Vagina (tissue), 2 donors: ENCODE data around the gene PSMB7.

ENCODE experiments used
- CTCF ChIP-seq, 3 experiments: fragments of 450-650 bp in 2 of 3; fragments of 200-600 bp in 1 of 3; sonication (generic) in 1 of 3; IDR thresholded peaks; one replicate each; pipeline ENCODE4 v1.5.1; 2017 to 2019; ENCODE audit warnings: antibody characterized with exemption in 3 of 3, mild to moderate bottlenecking in 2 of 3, moderate library complexity in 2 of 3
- POLR2A ChIP-seq, 2 donors: fragments of 450-650 bp; IDR thresholded peaks; one replicate each; pipeline ENCODE4 v1.6.1; 2017; ENCODE audit warnings: antibody characterized with exemption in 2 of 2, mild to moderate bottlenecking in 2 of 2, moderate library complexity in 2 of 2
- POLR2AphosphoS5 ChIP-seq, 2 donors: sonication (generic); formaldehyde crosslinking; IDR thresholded peaks; one replicate each; pipeline ENCODE4 v1.9.0; 2017; ENCODE audit warnings: antibody characterized with exemption in 2 of 2, mild to moderate bottlenecking in 2 of 2, low read depth in 1 of 2; ENCODE audit not compliant: insufficient read depth in 1 of 2

- no peak for TF ChIP-seq CTCF (IDR thresholded peaks at IDR 0.05)
- TF ChIP-seq POLR2A (IDR thresholded peaks at IDR 0.05): no peak
- TF ChIP-seq POLR2AphosphoS5 (IDR thresholded peaks at IDR 0.05; ENCODE audit: insufficient read depth in 1 of 2, low read depth in 1 of 2): no peak
Measured at GRCh38 chr9:124377551-124378406, 37.5 kb downstream of the PSMB7 start.
